ENCODE results near the gene TFF2. TPM values are rescaled to one million over a fixed set of nuclear protein-coding genes. Genes with fewer than 3 reads are reported as not detected.

TFF2 gene
- polyA plus RNA-seq, 4 donors, result 0.21 to 5.0 (median 1.4) TPM; not detected in 1

DNA sequence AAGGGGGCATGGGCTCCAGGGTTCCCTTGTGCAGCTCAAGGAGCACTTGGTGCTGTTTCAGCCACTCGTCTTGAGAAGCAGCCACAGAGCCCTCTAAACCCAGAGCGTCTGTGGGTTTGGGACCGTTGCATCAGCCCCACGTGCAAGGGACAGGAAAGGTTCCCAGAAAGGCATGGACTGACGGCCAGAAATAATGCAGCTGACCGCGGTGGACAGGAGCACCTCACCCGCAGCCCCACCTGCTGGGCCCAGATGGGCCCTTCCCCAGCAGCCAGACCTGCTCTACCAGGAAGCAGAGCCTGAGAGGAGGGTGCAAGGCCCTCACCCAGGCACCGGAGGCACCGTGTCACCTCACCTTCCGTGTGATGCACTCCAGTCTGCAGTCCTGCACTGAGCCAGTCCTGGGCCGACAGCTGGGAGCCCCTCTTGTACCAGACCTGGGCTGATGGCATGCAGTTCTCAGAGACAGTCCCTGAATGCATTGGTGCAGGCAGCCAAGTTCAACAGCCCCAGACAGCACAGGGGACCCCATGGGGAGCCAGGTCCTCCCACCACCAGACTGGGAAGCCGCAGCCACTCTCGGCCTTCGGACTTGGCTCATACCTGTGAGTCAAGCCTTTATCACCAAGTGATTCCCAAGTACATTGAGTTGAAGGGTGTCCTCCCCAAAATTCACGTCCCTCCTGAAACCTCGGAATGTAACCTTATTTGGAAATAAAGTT, 30.8 kb downstream of the TFF2 start:
- Histone ChIP-seq H3K9me3 (ENCODE audit: control insufficient read depth in 2 of 2, insufficient read depth in 1 of 2, low read depth in 1 of 2, low read length in 1 of 2) (peaks cover 0 to 3% of the 10 kb centered on the region in 2 donors), H3K4me1 (ENCODE audit: control insufficient read depth in 3 of 3, insufficient read depth in 2 of 3, low read depth in 1 of 3, low read length in 2 of 3) (peaks cover 2 to 57% (median 4%) of the 10 kb centered on the region in 3 donors), H3K27me3 (ENCODE audit: control insufficient read depth in 3 of 3, insufficient read depth in 3 of 3, low read length in 3 of 3) (no peaks in the 10 kb centered on the region), H3K27ac (ENCODE audit: low read depth in 1 of 3, low read length in 2 of 3) (peak overlapping the region in 1 of 3 donors; percentile 72), H3K4me3 (ENCODE audit: low read depth in 1 of 3, low read length in 3 of 3) (peak overlapping the region in 1 of 3 donors; percentile 8), H3K36me3 (ENCODE audit: control insufficient read depth in 3 of 3, insufficient read depth in 2 of 3, low read depth in 1 of 3, low read length in 3 of 3) (no peaks in the 10 kb centered on the region)
- peak; percentile 39 to 58 for DNase-seq
- FAIRE-seq, result no peak
- 53 to 67% (median 55%) methylated on average over 17 of the region's 17 CpGs for WGBS, 3 donors

DNA sequence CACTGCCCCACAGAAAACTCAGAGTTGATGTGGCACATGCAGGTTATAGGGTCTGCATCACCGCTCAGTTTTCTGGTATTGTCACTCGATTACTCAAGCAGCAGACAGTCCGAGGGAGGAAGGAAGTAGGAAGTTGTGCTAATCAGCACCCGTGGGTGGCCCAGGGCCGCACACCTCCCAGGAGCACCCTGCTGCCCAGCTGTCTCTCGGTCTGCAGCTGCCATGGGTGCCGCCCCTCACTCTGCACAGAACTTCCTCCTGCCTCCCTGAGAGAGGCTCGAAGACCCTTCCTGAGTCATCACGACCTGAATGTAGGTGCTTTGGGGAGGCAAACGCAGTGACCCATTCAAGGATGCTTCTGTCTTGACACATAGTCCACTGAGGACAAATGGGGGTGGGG, 31.4 kb downstream of the TFF2 start:
- Histone ChIP-seq H3K4me1 (ENCODE audit: control insufficient read depth in 3 of 3, insufficient read depth in 2 of 3, low read depth in 1 of 3, low read length in 2 of 3) (peaks cover 2 to 63% (median 5%) of the 10 kb centered on the region in 3 donors), H3K27ac (ENCODE audit: low read depth in 1 of 3, low read length in 2 of 3) (peak overlapping the region in 1 of 3 donors; percentile 72), H3K36me3 (ENCODE audit: control insufficient read depth in 3 of 3, insufficient read depth in 2 of 3, low read depth in 1 of 3, low read length in 3 of 3) (no peaks in the 10 kb centered on the region), H3K4me3 (ENCODE audit: low read depth in 1 of 3, low read length in 3 of 3) (peak overlapping the region in 1 of 3 donors; percentile 8), H3K9me3 (ENCODE audit: control insufficient read depth in 2 of 2, insufficient read depth in 1 of 2, low read depth in 1 of 2, low read length in 1 of 2) (no peaks in the 10 kb centered on the region), H3K27me3 (ENCODE audit: control insufficient read depth in 3 of 3, insufficient read depth in 3 of 3, low read length in 3 of 3) (no peaks in the 10 kb centered on the region)
- FAIRE-seq (no peak), DNase-seq (peak in 1 of 2 donors; percentile 53)
- WGBS, 3 donors, result 33 to 39% (median 39%) methylated on average over 10 of the region's 10 CpGs

DNA sequence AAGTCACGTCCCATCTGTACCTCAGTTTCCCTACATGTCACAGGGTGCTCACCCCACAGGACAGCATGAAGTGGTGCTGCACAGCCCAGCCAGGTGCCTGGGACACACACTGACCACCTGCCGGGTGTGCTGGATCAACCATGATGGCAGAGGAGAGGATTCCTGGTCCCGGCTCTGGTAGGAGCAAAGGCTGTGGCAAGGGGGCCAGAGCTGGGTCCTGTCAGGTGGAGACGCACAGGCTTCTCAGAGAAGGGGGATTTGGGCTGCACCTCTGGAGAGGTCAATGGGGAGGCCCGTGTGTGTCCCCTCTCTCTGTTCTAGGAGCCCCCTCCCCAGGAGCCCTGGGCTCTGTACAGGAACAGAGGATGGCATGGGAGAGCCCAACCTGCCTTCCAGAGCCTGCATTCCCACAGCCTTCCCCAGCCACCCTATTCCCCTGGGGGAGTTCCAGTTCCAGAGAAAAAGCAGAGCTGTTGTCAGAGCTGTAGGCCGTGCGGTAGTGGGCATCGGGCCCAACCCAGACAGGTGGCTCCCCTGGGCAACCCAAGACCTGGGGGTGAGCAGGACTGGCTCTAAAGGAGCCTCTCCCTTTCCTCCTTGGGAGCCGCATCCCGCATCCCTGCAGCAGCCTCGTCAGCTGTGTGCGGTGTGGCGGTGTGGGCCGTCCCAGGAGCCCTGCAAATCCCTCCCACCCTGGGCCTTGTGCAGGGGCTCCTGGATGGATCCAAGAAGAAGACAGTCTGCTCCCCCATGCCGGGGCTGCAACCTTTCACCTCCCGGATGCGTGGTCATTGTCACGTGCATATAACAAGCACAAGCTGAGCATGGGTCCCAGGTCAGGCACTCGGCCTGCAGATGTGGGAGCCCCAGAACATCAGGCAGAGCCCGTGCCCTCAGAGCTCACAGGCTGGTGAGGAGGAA, 32.7 kb downstream of the TFF2 start:
- Histone ChIP-seq H3K4me1 (ENCODE audit: control insufficient read depth in 3 of 3, insufficient read depth in 2 of 3, low read depth in 1 of 3, low read length in 2 of 3) (peaks cover 2 to 76% (median 8%) of the 10 kb centered on the region in 3 donors), H3K9me3 (ENCODE audit: control insufficient read depth in 2 of 2, insufficient read depth in 1 of 2, low read depth in 1 of 2, low read length in 1 of 2) (no peaks in the 10 kb centered on the region), H3K27ac (ENCODE audit: low read depth in 1 of 3, low read length in 2 of 3) (peak overlapping the region in 2 of 3 donors; percentile 76 to 89), H3K27me3 (ENCODE audit: control insufficient read depth in 3 of 3, insufficient read depth in 3 of 3, low read length in 3 of 3) (no peaks in the 10 kb centered on the region), H3K36me3 (ENCODE audit: control insufficient read depth in 3 of 3, insufficient read depth in 2 of 3, low read depth in 1 of 3, low read length in 3 of 3) (peaks cover 0 to 4% (median 0%) of the 10 kb centered on the region in 3 donors), H3K4me3 (ENCODE audit: low read depth in 1 of 3, low read length in 3 of 3) (no peak overlapping the region)
- 82 to 88% (median 86%) methylated on average over 20 of the region's 20 CpGs for WGBS, 3 donors
- DNase-seq (no peak), FAIRE-seq (no peak)

DNA sequence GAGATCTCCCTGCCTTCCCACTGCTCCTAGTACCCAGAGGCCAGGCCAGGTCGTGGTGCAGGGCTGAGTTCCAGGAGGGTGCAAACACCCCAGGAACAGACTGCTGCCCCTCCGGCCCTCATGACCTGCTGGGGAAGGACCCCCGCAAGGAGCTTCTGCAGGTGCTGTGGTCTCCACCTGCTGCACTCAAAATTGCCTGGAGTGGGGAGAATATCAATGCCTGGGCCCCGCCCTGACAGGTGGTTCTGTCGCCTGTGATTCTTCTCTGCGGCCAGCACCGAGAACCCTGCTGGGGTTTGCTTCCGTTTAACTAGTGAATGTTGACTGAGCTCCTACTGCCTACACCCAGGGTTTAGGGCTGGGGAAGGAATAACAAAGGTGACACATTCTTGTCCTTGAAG, 33.5 kb downstream of the TFF2 start:
- peak overlapping the region in 1 of 3 donors; percentile 1 for H3K4me3 ChIP-seq (ENCODE audit: low read depth in 1 of 3, low read length in 3 of 3)
- peaks cover 2 to 84% (median 8%) of the 10 kb centered on the region in 3 donors for H3K4me1 ChIP-seq (ENCODE audit: control insufficient read depth in 3 of 3, insufficient read depth in 2 of 3, low read depth in 1 of 3, low read length in 2 of 3)
- H3K27me3 ChIP-seq (ENCODE audit: control insufficient read depth in 3 of 3, insufficient read depth in 3 of 3, low read length in 3 of 3), result no peaks in the 10 kb centered on the region
- 18 to 62% (median 35%) methylated on average over 8 of the region's 8 CpGs for WGBS, 3 donors
- H3K27ac ChIP-seq (ENCODE audit: low read depth in 1 of 3, low read length in 2 of 3), result peak overlapping the region in 2 of 3 donors; percentile 76 to 89
- DNase-seq (peak; percentile 57 to 67), FAIRE-seq (no peak)
- H3K9me3 ChIP-seq (ENCODE audit: control insufficient read depth in 2 of 2, insufficient read depth in 1 of 2, low read depth in 1 of 2, low read length in 1 of 2), result no peaks in the 10 kb centered on the region
- H3K36me3 ChIP-seq (ENCODE audit: control insufficient read depth in 3 of 3, insufficient read depth in 2 of 3, low read depth in 1 of 3, low read length in 3 of 3), result peaks cover 0 to 10% (median 0%) of the 10 kb centered on the region in 3 donors

DNA sequence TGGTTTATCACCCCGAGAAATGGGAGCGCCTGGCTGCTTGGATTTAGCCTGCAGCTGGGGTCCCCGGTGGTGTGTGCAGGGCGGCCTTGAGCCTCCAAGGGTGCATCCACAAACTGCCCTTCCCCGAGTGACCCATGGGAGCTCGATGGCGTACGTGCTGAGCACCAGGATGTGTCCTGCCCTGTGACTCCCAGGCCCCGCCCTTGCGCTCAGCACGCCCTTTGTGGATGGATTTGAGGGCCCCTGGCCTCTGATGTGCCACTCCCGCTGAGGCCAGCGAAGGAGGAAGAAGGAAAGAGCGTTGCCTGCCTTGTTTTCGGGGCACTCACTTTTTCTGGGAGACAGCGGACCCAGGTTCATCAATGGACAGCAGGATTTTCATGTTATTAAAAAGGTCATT, 33.9 kb downstream of the TFF2 start:
- H3K4me3 ChIP-seq (ENCODE audit: low read depth in 1 of 3, low read length in 3 of 3), result peak overlapping the region in 1 of 3 donors; percentile 1
- DNase-seq (peak; percentile 90 to 92), FAIRE-seq (no peak)
- peaks cover 0 to 10% (median 0%) of the 10 kb centered on the region in 3 donors for H3K36me3 ChIP-seq (ENCODE audit: control insufficient read depth in 3 of 3, insufficient read depth in 2 of 3, low read depth in 1 of 3, low read length in 3 of 3)
- no peaks in the 10 kb centered on the region for H3K27me3 ChIP-seq (ENCODE audit: control insufficient read depth in 3 of 3, insufficient read depth in 3 of 3, low read length in 3 of 3)
- peaks cover 2 to 88% (median 8%) of the 10 kb centered on the region in 3 donors for H3K4me1 ChIP-seq (ENCODE audit: control insufficient read depth in 3 of 3, insufficient read depth in 2 of 3, low read depth in 1 of 3, low read length in 2 of 3)
- no peaks in the 10 kb centered on the region for H3K9me3 ChIP-seq (ENCODE audit: control insufficient read depth in 2 of 2, insufficient read depth in 1 of 2, low read depth in 1 of 2, low read length in 1 of 2)
- WGBS, 3 donors, result 34 to 73% (median 45%) methylated on average over 16 of the region's 16 CpGs
- H3K27ac ChIP-seq (ENCODE audit: low read depth in 1 of 3, low read length in 2 of 3), result peak overlapping the region in 2 of 3 donors; percentile 76 to 89

DNA sequence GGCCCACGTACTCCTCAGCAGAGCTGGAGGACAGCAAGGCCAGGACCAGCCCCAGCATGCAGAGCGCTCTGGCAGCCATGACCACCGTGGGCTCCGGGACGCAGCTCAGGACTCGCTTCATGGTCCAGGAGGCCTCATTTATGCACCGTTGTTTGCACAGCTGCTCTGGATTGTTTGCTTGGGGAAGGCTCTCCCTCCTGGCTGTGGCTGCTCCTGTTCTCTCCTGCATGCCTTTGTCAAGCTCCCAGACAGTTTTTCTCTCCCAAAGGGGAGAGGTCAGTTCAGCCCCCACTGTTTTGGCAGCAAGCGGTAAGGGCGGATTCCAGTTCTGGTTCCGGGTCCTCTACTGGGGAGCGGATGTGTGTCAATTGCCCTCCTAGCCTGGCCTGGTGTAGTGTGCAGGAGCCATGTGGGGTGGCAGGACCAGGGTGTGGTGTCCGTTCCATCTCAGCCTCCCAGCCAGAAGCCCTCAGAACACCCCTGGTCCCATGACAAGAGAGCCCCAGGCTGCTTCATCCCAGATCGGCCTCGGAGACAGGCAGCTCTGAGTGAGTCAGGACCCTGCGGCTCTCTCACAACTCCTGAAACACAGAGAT, 35.4 kb downstream of the TFF2 start, which contains the start of gene TFF3:
Gene TFF3, minus strand, starts transcription at position 114 of the 596 bp plus-strand sequence. Its CDS starts 35 bp downstream, at position 79.
- peak within 1 kb of the TSS; percentile 37 to 89 (median 76) for H3K27ac ChIP-seq (ENCODE audit: low read depth in 1 of 3, low read length in 2 of 3)
- H3K4me3 ChIP-seq (ENCODE audit: low read depth in 1 of 3, low read length in 3 of 3), result peak within 1 kb of the TSS in 1 of 3 donors; percentile 37
- peaks cover 0 to 17% (median 0%) of the 10 kb centered on the region in 3 donors for H3K36me3 ChIP-seq (ENCODE audit: control insufficient read depth in 3 of 3, insufficient read depth in 2 of 3, low read depth in 1 of 3, low read length in 3 of 3)
- H3K9me3 ChIP-seq (ENCODE audit: control insufficient read depth in 2 of 2, insufficient read depth in 1 of 2, low read depth in 1 of 2, low read length in 1 of 2), result no peaks in the 10 kb centered on the region
- H3K4me1 ChIP-seq (ENCODE audit: control insufficient read depth in 3 of 3, insufficient read depth in 2 of 3, low read depth in 1 of 3, low read length in 2 of 3), result peaks cover 2 to 94% (median 8%) of the 10 kb centered on the region in 3 donors
- FAIRE-seq, result no peak
- 18 to 59% (median 33%) methylated on average over 15 of the region's 15 CpGs for WGBS, 3 donors
- peak; percentile 71 to 74 for DNase-seq
- no peaks in the 10 kb centered on the region for H3K27me3 ChIP-seq (ENCODE audit: control insufficient read depth in 3 of 3, insufficient read depth in 3 of 3, low read length in 3 of 3)

DNA sequence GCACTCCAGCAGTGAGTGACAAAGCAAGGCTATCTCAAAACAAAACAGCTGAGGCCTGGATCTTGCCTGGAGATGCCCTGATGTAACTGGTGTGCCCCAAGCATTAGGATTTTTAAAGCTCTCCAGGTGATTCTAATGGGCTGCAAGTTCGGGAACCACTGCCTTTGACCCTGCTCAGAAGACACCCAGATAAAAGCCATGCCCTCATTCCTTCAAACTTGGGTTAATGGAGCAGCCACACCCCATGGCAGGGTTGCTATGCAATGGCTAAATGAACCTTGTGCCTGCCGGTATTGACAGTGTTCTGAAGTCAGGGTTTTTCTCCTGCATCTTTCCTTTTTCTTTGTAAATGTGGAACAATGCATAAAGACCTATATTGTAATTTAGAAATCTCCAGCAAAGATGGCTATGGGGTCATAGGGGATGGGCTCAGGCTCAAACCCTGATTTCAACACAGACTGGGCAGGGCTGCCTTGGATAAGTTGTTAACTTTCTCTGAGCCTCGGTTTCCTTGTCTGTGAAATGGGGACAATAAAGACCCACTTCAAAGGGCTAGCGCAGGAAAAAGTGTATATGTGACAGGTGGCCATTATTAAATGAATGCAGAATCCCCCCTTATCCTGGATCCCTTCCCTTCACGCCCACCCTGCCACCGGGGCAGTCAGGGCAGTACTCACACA, 36.0 kb downstream of the TFF2 start:
- FAIRE-seq (no peak), DNase-seq (peak; percentile 80 to 83)
- peak overlapping the region in 1 of 3 donors; percentile 37 for H3K4me3 ChIP-seq (ENCODE audit: low read depth in 1 of 3, low read length in 3 of 3)
- peak overlapping the region; percentile 37 to 89 (median 71) for H3K27ac ChIP-seq (ENCODE audit: low read depth in 1 of 3, low read length in 2 of 3)
- H3K4me1 ChIP-seq (ENCODE audit: control insufficient read depth in 3 of 3, insufficient read depth in 2 of 3, low read depth in 1 of 3, low read length in 2 of 3), result peaks cover 5 to 94% (median 8%) of the 10 kb centered on the region in 3 donors
- H3K27me3 ChIP-seq (ENCODE audit: control insufficient read depth in 3 of 3, insufficient read depth in 3 of 3, low read length in 3 of 3), result no peaks in the 10 kb centered on the region
- H3K9me3 ChIP-seq (ENCODE audit: control insufficient read depth in 2 of 2, insufficient read depth in 1 of 2, low read depth in 1 of 2, low read length in 1 of 2), result no peaks in the 10 kb centered on the region
- H3K36me3 ChIP-seq (ENCODE audit: control insufficient read depth in 3 of 3, insufficient read depth in 2 of 3, low read depth in 1 of 3, low read length in 3 of 3), result peaks cover 0 to 17% (median 0%) of the 10 kb centered on the region in 3 donors
- 16 to 55% (median 51%) methylated on average over 6 of the region's 6 CpGs for WGBS, 3 donors

Data from small intestine (tissue), 7 donors.